Measurements from ENCODE around the gene UBXN2A.
"Not testable (repeated sequence)": the region's sequence is repeated elsewhere in the genome, so short reads cannot be mapped to it uniquely, and the experiment has no call there.

UBXN2A gene

DNA sequence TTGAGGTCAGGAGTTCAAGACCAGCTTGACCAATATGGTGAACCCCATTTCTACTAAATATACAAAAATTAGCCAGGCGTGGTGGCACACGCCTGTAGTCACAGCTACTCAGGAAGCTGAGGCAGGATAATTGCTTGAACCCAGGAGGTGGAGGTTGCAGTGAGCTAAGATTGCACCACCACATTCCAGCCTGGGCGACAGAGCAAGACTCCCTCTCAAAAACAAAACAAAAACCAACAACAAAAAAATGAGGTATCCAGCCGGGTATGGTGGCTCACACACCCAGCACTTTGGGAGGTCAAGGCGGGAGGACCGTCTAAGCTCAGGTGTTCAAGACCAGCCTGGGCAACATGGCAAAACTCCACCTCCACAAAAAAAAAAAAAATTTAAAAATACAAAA, 74.6 kb downstream of the UBXN2A start:
- DNase-seq (ENCODE audit: low read depth): not testable (repeated sequence)

DNA sequence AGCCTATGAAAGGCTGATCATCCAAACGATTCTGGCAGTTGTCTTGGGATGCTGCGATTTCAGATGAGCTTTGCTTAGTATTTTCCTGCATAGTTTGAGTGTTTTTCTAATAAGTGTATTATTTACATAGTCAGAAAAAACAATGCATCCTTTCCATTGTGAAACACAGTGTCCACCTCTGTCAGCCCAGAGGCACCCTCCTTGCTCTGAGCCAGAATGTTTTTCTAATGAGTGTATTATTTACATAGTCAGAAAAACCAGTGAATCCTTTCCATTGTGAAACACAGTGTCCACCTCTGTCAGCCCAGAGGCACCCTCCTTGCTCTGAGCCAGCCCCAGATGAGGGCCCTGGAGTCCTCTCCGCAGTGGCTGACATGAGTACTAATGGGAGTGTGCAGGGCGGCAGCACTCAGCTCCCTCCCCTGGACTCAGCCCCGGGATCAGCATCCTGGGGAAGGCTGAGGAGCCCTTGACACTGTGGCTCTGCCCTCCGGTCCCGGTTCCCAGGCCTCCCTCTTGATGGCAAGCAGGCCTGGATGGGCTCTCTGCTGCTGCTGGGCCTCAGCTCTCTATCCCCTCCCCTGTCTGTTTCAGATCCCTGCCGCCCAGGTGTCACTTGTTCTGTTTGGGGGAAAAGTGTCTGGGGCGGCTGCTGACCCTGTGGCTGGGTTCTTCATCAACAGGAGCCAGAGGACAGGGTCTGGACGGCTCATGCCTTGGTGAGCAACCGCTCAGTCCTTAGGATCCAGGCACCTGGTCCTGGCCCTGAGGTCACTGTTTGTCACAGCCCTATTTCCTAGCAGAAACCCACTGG, 75.5 kb downstream of the UBXN2A start:
- no peak for DNase-seq (ENCODE audit: low read depth)

- no peak for DNase-seq (ENCODE audit: low read depth)
These were observed 76.1 kb downstream of the UBXN2A start for GRCh38 chr2:24016376-24016761.

GRCh38 chr2:24016853-24017703, 76.8 kb downstream of the UBXN2A start:
- DNase-seq (ENCODE audit: low read depth): no peak

DNA sequence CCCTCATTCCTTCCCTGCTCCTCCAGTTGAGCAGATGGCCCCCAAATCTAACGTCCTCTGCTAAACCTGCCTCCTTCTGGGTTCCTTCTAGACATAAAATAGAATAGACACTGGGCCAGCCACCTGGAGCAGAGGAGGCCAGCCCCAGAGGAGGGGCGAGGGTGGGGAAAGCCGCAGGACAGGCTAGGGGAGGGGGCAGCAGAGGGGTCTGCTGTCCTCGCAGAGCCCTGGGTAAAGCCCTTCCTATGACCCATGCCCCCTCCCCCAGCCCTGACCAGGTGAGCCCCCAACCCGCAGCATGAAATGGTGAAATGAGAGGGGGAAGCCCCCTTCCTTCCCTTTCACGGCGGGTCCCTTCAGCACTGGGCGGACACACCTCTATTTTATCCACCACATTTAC, 77.4 kb downstream of the UBXN2A start:
- no peak for DNase-seq (ENCODE audit: low read depth)

DNA sequence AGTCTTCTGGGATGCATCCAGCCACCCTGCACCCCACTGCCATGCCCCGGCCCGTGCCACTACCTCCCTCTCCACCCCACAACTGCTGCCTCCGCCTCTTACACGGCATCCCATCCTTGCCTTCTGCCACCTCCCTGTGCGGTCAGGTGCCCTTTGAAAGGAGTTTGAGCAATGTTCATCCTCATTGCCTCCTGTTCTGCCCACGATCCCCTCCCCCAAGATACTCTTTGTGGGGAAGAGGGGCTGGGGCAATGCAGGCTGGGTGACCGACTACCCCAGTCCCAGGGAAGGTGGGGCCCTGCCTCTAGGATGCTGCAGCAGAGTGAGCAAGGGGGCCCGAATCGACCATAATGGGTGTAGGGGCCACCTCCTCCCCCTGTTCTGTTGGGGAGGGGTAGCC, 78.0 kb downstream of the UBXN2A start:
- DNase-seq (ENCODE audit: low read depth): no peak

DNA sequence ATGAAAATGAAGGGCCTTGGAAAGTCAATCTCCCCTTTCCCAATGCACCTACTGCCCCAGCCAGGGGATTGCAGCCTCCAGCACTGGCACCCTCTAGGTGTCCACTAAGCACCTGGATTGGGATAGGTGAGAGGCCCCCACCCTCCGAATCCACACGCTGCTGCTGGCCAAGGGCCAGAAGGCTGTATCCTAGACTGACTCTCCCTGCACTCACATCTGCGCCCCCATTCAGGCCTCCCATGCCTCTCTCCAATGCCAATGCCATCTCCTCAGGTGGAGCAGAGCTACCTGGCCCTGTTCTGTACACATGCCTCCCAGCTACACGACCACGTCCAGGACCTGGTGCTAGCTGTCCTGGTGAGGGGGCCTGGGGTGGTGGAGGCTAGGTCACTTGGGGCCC, 79.5 kb downstream of the UBXN2A start:
- DNase-seq (ENCODE audit: low read depth): no peak

DNA sequence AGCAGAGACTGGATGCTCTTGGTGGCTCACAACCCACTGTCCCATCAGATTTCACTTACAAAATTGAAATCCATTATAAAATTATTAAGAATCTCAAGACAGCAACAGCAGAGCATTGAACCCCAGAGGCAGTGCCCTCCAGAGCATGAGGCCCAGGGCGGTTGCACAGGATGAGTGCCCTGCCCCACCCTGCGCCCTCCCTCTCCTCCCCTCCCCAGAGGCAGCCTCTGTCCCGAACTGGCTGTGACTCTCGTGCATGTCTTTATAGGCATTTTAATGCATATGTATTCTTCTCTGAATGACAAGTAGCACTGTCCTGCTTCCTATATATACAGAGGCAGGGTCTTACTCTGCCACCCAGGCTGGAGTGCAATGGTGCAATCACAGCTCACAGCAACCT, 80.0 kb downstream of the UBXN2A start:
- DNase-seq (ENCODE audit: low read depth): no peak

- no peak for DNase-seq (ENCODE audit: low read depth)
These were observed 81.1 kb downstream of the UBXN2A start for GRCh38 chr2:24021122-24021998.

- DNase-seq (ENCODE audit: low read depth): no peak
These were observed 82.2 kb downstream of the UBXN2A start for GRCh38 chr2:24022324-24022974.

DNA sequence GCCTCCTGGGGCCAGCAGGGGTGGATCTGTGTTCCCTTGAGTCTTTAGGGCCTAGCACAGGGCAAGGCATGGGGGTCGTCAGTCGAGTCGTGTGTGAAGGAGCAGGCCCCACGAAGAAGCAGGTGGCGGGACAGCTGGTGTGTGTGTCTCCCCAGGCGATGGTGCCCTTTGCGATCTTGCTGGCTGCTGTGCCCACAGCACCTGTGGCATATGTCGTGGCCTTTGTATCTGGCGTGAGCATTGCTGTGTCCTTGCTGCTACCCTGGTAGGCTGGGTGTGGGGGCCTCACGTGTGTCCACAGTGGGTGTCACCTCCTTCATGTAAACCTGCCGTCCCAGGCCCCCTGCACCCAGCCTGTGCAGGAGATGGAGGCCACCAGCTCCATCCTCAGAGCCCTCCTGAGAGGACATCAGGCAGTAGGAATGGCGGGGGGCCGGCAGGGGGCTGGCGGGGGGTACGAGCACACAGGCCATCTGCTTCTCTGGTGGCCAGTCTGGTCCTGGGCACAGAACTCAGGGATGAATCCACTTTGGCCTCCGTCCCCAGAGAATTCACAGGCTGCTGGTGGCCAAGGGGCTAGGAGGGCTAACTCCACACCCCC, 82.8 kb downstream of the UBXN2A start:
- no peak for DNase-seq (ENCODE audit: low read depth)

- DNase-seq (ENCODE audit: low read depth): no peak
These were observed 83.8 kb downstream of the UBXN2A start for GRCh38 chr2:24024018-24024417.

DNA sequence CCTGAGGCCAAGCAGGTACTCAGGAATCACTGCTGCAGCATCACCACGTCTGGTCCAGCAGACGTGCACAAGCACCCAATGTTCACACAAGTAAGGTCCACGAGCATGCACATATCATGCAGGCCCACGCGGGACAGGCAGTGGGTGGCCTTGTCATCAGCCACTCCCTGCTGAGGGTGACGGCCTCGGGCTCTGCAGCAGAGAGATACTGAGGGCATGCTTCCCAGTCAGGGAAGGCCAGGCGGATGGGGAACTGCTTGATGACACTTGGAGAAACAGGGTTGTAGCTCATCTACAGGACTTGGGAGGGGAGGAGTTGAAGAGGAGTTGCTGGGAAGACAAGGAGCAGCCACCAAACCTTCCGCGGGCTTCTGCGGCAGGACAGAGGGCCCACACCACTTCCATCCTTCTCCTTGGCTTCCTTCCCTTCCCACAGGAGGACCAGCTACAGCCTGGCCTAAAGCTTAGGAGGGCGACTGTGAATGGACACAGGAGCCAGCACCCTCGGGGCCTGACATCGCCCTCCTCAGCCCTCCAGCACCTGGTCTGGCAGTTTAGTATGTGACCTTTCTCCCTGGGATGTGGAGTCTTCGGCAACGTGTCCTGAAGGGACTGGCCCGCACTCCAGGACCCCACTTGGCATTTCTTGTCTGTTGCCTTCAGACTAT, 84.9 kb downstream of the UBXN2A start:
- no peak for DNase-seq (ENCODE audit: low read depth)

- no peak for DNase-seq (ENCODE audit: low read depth)
These were observed 86.0 kb downstream of the UBXN2A start for GRCh38 chr2:24026233-24026632.

- no peak for DNase-seq (ENCODE audit: low read depth)
These were observed 98.7 kb downstream of the UBXN2A start for GRCh38 chr2:24038786-24039499.

DNA sequence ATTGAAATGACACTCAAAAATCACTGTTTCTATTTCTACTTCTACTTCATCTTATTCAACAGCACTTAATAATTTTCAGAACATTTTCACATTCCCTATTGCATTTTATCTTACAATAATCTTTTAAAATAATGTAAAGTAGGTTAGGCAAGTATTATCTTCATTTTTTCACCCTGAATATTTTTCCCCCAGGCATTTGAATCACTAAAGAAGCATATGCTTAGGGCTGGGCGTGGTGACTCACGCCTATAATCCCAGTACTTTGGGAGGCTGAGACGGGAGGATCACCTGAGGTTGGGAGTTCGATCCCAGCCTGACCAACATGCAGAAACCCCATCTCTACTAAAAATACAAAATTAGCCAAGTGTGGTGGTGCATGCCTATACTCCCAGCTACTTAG, 100.2 kb downstream of the UBXN2A start:
- DNase-seq (ENCODE audit: low read depth): no peak

- not testable (repeated sequence) for DNase-seq (ENCODE audit: low read depth)
These were observed 102.9 kb downstream of the UBXN2A start for GRCh38 chr2:24043133-24043532.

GRCh38 chr2:24045511-24046508, 105.5 kb downstream of the UBXN2A start:
- no peak for DNase-seq (ENCODE audit: low read depth)

DNA sequence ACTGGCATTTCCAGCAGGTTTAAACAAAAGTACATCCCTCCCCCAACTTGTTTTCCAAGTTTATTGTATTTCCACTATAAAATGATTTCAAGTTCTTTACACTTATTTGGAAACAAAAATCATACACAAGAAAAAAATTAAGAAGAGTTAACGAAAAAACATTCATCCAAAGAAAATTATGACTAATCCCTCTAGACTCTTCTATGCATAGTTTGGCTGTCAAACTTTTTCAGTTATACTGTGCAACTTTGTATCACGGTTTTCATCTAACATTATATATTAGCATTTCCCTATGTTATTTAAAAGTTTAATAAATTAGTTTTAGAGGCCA, 106.3 kb downstream of the UBXN2A start:
- no peak for DNase-seq (ENCODE audit: low read depth)
